Osteocyte (in vitro differentiated cells): ENCODE measurements around the gene NT5C2. TPM values are rescaled to one million over a fixed set of nuclear protein-coding genes. Genes with fewer than 3 reads are reported as not detected.
"Not testable (repeated sequence)": the region's sequence is repeated elsewhere in the genome, so short reads cannot be mapped to it uniquely, and the experiment has no call there.

Experiments used
- DNase-seq: peaks from one replicate; pipeline ENCODE4 v3.0.0; 2021; ENCODE audit warnings: mixed read lengths; ENCODE audit not compliant: unreplicated experiment; ENCODE audit errors: extremely low spot score
- H3K27ac Mint-ChIP-seq: one replicate; pipeline ENCODE4 v1.8.0; 2021; ENCODE audit warnings: mild to moderate bottlenecking, mixed read lengths; ENCODE audit not compliant: unreplicated experiment
- H3K27me3 Mint-ChIP-seq: one replicate; pipeline ENCODE4 v1.8.0; 2021; ENCODE audit warnings: mixed read lengths; ENCODE audit not compliant: unreplicated experiment
- H3K36me3 Mint-ChIP-seq: one replicate; pipeline ENCODE4 v1.8.0; 2021; ENCODE audit warnings: mixed read lengths; ENCODE audit not compliant: unreplicated experiment
- H3K4me1 Mint-ChIP-seq: one replicate; pipeline ENCODE4 v1.8.0; 2021; ENCODE audit warnings: mixed read lengths; ENCODE audit not compliant: unreplicated experiment
- H3K4me3 Mint-ChIP-seq: one replicate; pipeline ENCODE4 v1.8.0; 2021; ENCODE audit warnings: mild to moderate bottlenecking, moderate library complexity, mixed read lengths; ENCODE audit not compliant: unreplicated experiment
- H3K9me3 Mint-ChIP-seq: one replicate; pipeline ENCODE4 v1.8.0; 2021; ENCODE audit warnings: mixed read lengths; ENCODE audit not compliant: unreplicated experiment
- CTCF ChIP-seq: fragments of 200-600 bp; sonication (generic); IDR thresholded peaks from 2 replicates; pipeline ENCODE4 v1.5.0; 2021; ENCODE audit warnings: antibody characterized with exemption, mild to moderate bottlenecking, moderate library complexity
- total RNA-seq: library from RNA; stranded (reverse); gene quantifications from 2 replicates; pipeline ENCODE4 v1.2.1, GENCODE V29; 2021

The NT5C2 gene
- total RNA-seq, 1 donor from 2014 or later = 64.0 TPM

- no peak for TF ChIP-seq CTCF
- DNase-seq = no peak
- Mint-ChIP-seq H3K4me3 (no peak overlapping the region), H3K4me1 (no peaks in the 10 kb centered on the region), H3K27me3 (no peaks in the 10 kb centered on the region), H3K27ac (no peak overlapping the region), H3K36me3 (no peaks in the 10 kb centered on the region), H3K9me3 (no peaks in the 10 kb centered on the region)
Measured at GRCh38 chr10:103067956-103068355, 125.1 kb downstream of the NT5C2 start.

- Mint-ChIP-seq H3K36me3 (no peaks in the 10 kb centered on the region), H3K4me3 (no peak overlapping the region), H3K4me1 (no peaks in the 10 kb centered on the region), H3K27me3 (no peaks in the 10 kb centered on the region), H3K27ac (no peak overlapping the region), H3K9me3 (no peaks in the 10 kb centered on the region)
- no peak for DNase-seq
- no peak for TF ChIP-seq CTCF
Measured at GRCh38 chr10:103067484-103067883, 125.6 kb downstream of the NT5C2 start.

GRCh38 chr10:103067099-103067477 lies 126.0 kb downstream of the NT5C2 start:
- H3K36me3 Mint-ChIP-seq, H3K27me3 Mint-ChIP-seq, H3K4me3 Mint-ChIP-seq, H3K4me1 Mint-ChIP-seq, DNase-seq, H3K9me3 Mint-ChIP-seq, H3K27ac Mint-ChIP-seq: not testable (repeated sequence)

GRCh38 chr10:103066141-103067098 lies 126.7 kb downstream of the NT5C2 start:
- Mint-ChIP-seq H3K36me3 (no peaks in the 10 kb centered on the region), H3K9me3 (no peaks in the 10 kb centered on the region), H3K27ac (peak overlapping the region; percentile 12), H3K4me1 (no peaks in the 10 kb centered on the region), H3K27me3 (no peaks in the 10 kb centered on the region), H3K4me3 (no peak overlapping the region)
- TF ChIP-seq CTCF = no peak
- DNase-seq = no peak

GRCh38 chr10:103064956-103065355 lies 128.1 kb downstream of the NT5C2 start:
- DNase-seq = no peak
- Mint-ChIP-seq H3K27me3 (no peaks in the 10 kb centered on the region), H3K4me3 (no peak overlapping the region), H3K4me1 (no peaks in the 10 kb centered on the region), H3K27ac (no peak overlapping the region), H3K36me3 (no peaks in the 10 kb centered on the region), H3K9me3 (no peaks in the 10 kb centered on the region)
- no peak for TF ChIP-seq CTCF
